K562 (cell line): ENCODE measurements around the gene LTN1. TPM values are rescaled to one million over a fixed set of nuclear protein-coding genes. Genes with fewer than 3 reads are reported as not detected.

Experiments
- C11orf30 ChIP-seq: fragments of 450-650 bp; IDR thresholded peaks from 2 replicates; pipeline ENCODE4 v1.6.1; 2016; ENCODE audit warnings: low read depth, mild to moderate bottlenecking
- ELF2 ChIP-seq: fragments of 250-450 bp; sonication (Bioruptor Pico); IDR thresholded peaks from 2 replicates; pipeline ENCODE4 v1.5.0; 2021; ENCODE audit warnings: mild to moderate bottlenecking
- ETV6 ChIP-seq, 3 experiments: fragments of 150-350 bp in 1 of 3; sonication (generic) in 1 of 3; formaldehyde crosslinking in 1 of 3; IDR thresholded peaks; 2 replicates each; pipeline versions ENCODE4 v1.6.1 to v1.8.0; 2014 to 2022; ENCODE audit warnings: borderline replicate concordance in 2 of 3, low read depth in 2 of 3, antibody characterized with exemption in 1 of 3, low read length in 1 of 3, mild to moderate bottlenecking in 1 of 3, missing genetic modification reagents in 1 of 3
- HDAC1 ChIP-seq, 2 experiments: fragments of 450-650 bp; IDR thresholded peaks; 2 replicates each; pipeline ENCODE4 v1.6.1; 2016 to 2017; ENCODE audit warnings: inconsistent platforms in 1 of 2, mild to moderate bottlenecking in 1 of 2, moderate library complexity in 1 of 2
- HDAC8 ChIP-seq: fragments of 450-650 bp; IDR thresholded peaks from 2 replicates; pipeline ENCODE4 v1.6.1; 2016; ENCODE audit warnings: mild to moderate bottlenecking, missing genetic modification characterization, moderate library complexity, missing compliant biosample characterization
- MAFG ChIP-seq: fragments of 450-650 bp; conservative IDR thresholded peaks from 2 replicates; pipeline ENCODE4 v1.6.1; 2016; ENCODE audit warnings: missing genetic modification characterization, missing compliant biosample characterization
- MXI1 ChIP-seq: IDR thresholded peaks from 2 replicates; pipeline ENCODE4 v1.6.1; 2011; ENCODE audit warnings: low read depth, mild to moderate bottlenecking, improper control_type of control experiment, low read length
- NFE2 ChIP-seq: IDR thresholded peaks from 2 replicates; pipeline ENCODE4 v1.6.1; 2014; ENCODE audit warnings: antibody characterized with exemption, low read depth
- NRF1 ChIP-seq, 2 experiments: fragments of 450-650 bp; IDR thresholded peaks in 1 of 2; conservative IDR thresholded peaks in 1 of 2; 2 replicates each; pipeline ENCODE4 v1.6.1; 2014; ENCODE audit warnings: mild to moderate bottlenecking in 2 of 2
- PCBP1 ChIP-seq: fragments of 200-400 bp; formaldehyde crosslinking; IDR thresholded peaks from 2 replicates; pipeline ENCODE4 v1.6.1; 2018; ENCODE audit warnings: mild to moderate bottlenecking, low read depth, low read length; ENCODE audit not compliant: poor library complexity, severe bottlenecking
- TBL1XR1 ChIP-seq, 2 experiments: IDR thresholded peaks; 2 replicates each; pipeline ENCODE4 v1.6.1; 2012; ENCODE audit warnings: improper control_type of control experiment in 2 of 2, low read length in 2 of 2, mild to moderate bottlenecking in 1 of 2
- ZNF253 ChIP-seq: fragments of 250-450 bp; sonication (Bioruptor Pico); conservative IDR thresholded peaks from 2 replicates; pipeline ENCODE4 v1.6.1; 2021; ENCODE audit warnings: mild to moderate bottlenecking
- ZNF644 ChIP-seq: fragments of 200-800 bp; sonication (Bioruptor generic); IDR thresholded peaks from 2 replicates; pipeline ENCODE4 v1.6.1; 2016; ENCODE audit warnings: low read depth, missing genetic modification characterization, missing compliant biosample characterization
- ZNF785 ChIP-seq: fragments of 250-450 bp; sonication (Bioruptor Pico); IDR thresholded peaks from 2 replicates; pipeline ENCODE4 v1.4.0; 2020; ENCODE audit warnings: mild to moderate bottlenecking
- polyA plus RNA-seq, 8 experiments: library from polyadenylated mRNA; depleted of rRNA in 4 of 8; stranded (reverse) in 5 of 8; unstranded in 3 of 8; fragments of >200 nt; fragmentation: Nextera tagmentation in 2 of 8; fragmentation: Illumina TruSeq in 1 of 8; extraction: Ambion mirVana in 2 of 8; extraction: Trizol in 1 of 8; gene quantifications; 2 replicates each; pipeline versions ENCODE4 v1.2.1 to v1.2.3, GENCODE V29; 2011 to 2014; ENCODE audit warnings: inconsistent platforms in 1 of 8, missing spikeins in 1 of 8
- total RNA-seq, 7 experiments: library from RNA; depleted of rRNA in 6 of 7; stranded (reverse); fragments of >200 nt in 6 of 7; fragmentation: Illumina TruSeq in 2 of 7; extraction: Trizol in 2 of 7; gene quantifications; 2 replicates each; pipeline versions ENCODE4 v1.2.1 to v1.2.3, GENCODE V29; 2011 to 2021; ENCODE audit warnings: low replicate concordance in 1 of 7
- TF ChIP-seq, protein P1 (sequence below): fragments of 250-450 bp; sonication (Bioruptor Pico); IDR thresholded peaks from 2 replicates; pipeline ENCODE4 v1.5.1; 2021; ENCODE audit warnings: mild to moderate bottlenecking
- TF ChIP-seq, protein P2 (sequence below): sonication (generic); formaldehyde crosslinking; IDR thresholded peaks from 2 replicates; pipeline ENCODE4 v1.8.1; 2023; ENCODE audit warnings: mild to moderate bottlenecking, missing genetic modification reagents
- TF ChIP-seq, protein P3 (sequence below): sonication (generic); formaldehyde crosslinking; IDR thresholded peaks from 2 replicates; pipeline ENCODE4 v1.8.0; 2022; ENCODE audit warnings: mild to moderate bottlenecking, low read depth, missing genetic modification reagents
- TF ChIP-seq, protein P4 (sequence below): sonication (generic); formaldehyde crosslinking; IDR thresholded peaks from 2 replicates; pipeline ENCODE4 v1.8.0; 2022; ENCODE audit warnings: mild to moderate bottlenecking, missing genetic modification reagents
- TF ChIP-seq, protein P5 (sequence below): fragments of 250-450 bp; sonication (Bioruptor Pico); IDR thresholded peaks from 2 replicates; pipeline ENCODE4 v1.8.0; 2021; ENCODE audit warnings: moderate library complexity, mild to moderate bottlenecking, inconsistent platforms
- TF ChIP-seq, protein P6 (sequence below): fragments of 250-450 bp; sonication (Bioruptor Pico); IDR thresholded peaks from 2 replicates; pipeline ENCODE4 v1.5.0; 2021; ENCODE audit warnings: mild to moderate bottlenecking, borderline replicate concordance

The LTN1 gene
- total and polyA plus RNA-seq, 9 of the 15 experiments (the other 6 are each of a cell fraction or from before 2014, with no cell fraction given) = 15.7 to 49.6 (median 28.7) TPM

DNA sequence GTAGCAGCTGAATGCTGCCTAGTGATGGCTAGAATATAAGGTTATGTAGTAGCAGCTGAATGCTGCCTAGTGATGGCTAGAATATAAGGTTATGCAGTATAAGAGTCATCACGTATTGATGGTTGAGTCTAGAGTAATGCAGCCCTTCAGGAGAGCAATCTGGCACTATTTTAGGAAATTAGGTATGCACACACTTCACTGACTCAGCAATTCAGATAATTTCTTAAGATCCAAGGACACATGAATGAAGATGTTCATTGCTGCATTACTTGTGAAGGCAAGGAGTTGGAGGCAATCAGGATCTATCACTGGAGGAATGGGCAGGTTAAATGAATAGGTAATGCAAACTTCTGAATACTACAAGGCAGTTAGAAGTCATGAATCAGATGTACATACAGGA is 13.6 kb downstream of the LTN1 start (continued):
- TF ChIP-seq, protein P1, sequence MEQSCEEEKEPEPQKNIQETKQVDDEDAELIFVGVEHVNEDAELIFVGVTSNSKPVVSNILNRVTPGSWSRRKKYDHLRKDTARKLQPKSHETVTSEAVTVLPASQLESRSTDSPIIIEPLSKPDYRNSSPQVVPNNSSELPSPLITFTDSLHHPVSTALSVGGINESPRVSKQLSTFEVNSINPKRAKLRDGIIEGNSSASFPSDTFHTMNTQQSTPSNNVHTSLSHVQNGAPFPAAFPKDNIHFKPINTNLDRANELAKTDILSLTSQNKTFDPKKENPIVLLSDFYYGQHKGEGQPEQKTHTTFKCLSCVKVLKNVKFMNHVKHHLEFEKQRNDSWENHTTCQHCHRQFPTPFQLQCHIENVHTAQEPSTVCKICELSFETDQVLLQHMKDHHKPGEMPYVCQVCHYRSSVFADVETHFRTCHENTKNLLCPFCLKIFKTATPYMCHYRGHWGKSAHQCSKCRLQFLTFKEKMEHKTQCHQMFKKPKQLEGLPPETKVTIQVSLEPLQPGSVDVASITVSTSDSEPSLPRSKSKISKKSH (CRISPR knock-in tag) = no peak
- TF ChIP-seq ETV6 (IDR thresholded peaks at IDR 0.05; ENCODE audit: borderline replicate concordance in 1 of 2, low read depth in 2 of 2, low read length in 1 of 2) (no peak), ETV6 (CRISPR knock-in tag; IDR thresholded peaks at IDR 0.05; ENCODE audit: borderline replicate concordance) (no peak), ZNF253 (no peak), C11orf30 (peak; percentile 73), HDAC1 (IDR thresholded peaks at IDR 0.05) (no peak), MXI1 (no peak), HDAC8 (tag) (no peak), ZNF785 (CRISPR knock-in tag) (no peak), MAFG (tag) (peak; percentile 46; the same call in 1 of the 2 replicates), ZNF644 (tag) (no peak), NRF1 (conservative IDR thresholded peaks at IDR 0.05 in 1 of 2, IDR thresholded peaks at IDR 0.05 in 1 of 2) (no peak), NFE2 (0 out of 2 replicates have a peak, but pooled peaks have one; percentile 5), PCBP1 (no peak), ELF2 (CRISPR knock-in tag) (no peak), TBL1XR1 (IDR thresholded peaks at IDR 0.05; ENCODE audit: low read length in 2 of 2) (no peak)
- TF ChIP-seq, protein P2, sequence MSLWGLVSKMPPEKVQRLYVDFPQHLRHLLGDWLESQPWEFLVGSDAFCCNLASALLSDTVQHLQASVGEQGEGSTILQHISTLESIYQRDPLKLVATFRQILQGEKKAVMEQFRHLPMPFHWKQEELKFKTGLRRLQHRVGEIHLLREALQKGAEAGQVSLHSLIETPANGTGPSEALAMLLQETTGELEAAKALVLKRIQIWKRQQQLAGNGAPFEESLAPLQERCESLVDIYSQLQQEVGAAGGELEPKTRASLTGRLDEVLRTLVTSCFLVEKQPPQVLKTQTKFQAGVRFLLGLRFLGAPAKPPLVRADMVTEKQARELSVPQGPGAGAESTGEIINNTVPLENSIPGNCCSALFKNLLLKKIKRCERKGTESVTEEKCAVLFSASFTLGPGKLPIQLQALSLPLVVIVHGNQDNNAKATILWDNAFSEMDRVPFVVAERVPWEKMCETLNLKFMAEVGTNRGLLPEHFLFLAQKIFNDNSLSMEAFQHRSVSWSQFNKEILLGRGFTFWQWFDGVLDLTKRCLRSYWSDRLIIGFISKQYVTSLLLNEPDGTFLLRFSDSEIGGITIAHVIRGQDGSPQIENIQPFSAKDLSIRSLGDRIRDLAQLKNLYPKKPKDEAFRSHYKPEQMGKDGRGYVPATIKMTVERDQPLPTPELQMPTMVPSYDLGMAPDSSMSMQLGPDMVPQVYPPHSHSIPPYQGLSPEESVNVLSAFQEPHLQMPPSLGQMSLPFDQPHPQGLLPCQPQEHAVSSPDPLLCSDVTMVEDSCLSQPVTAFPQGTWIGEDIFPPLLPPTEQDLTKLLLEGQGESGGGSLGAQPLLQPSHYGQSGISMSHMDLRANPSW (CRISPR knock-in tag) = no peak
- TF ChIP-seq, protein P3, sequence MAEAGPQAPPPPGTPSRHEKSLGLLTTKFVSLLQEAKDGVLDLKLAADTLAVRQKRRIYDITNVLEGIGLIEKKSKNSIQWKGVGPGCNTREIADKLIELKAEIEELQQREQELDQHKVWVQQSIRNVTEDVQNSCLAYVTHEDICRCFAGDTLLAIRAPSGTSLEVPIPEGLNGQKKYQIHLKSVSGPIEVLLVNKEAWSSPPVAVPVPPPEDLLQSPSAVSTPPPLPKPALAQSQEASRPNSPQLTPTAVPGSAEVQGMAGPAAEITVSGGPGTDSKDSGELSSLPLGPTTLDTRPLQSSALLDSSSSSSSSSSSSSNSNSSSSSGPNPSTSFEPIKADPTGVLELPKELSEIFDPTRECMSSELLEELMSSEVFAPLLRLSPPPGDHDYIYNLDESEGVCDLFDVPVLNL (CRISPR knock-in tag) = no peak
- TF ChIP-seq, protein P4, sequence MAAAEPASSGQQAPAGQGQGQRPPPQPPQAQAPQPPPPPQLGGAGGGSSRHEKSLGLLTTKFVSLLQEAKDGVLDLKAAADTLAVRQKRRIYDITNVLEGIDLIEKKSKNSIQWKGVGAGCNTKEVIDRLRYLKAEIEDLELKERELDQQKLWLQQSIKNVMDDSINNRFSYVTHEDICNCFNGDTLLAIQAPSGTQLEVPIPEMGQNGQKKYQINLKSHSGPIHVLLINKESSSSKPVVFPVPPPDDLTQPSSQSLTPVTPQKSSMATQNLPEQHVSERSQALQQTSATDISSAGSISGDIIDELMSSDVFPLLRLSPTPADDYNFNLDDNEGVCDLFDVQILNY (CRISPR knock-in tag) = no peak
- TF ChIP-seq, protein P5, sequence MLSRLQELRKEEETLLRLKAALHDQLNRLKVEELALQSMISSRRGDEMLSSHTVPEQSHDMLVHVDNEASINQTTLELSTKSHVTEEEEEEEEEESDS (CRISPR knock-in tag) = no peak
- TF ChIP-seq, protein P6, sequence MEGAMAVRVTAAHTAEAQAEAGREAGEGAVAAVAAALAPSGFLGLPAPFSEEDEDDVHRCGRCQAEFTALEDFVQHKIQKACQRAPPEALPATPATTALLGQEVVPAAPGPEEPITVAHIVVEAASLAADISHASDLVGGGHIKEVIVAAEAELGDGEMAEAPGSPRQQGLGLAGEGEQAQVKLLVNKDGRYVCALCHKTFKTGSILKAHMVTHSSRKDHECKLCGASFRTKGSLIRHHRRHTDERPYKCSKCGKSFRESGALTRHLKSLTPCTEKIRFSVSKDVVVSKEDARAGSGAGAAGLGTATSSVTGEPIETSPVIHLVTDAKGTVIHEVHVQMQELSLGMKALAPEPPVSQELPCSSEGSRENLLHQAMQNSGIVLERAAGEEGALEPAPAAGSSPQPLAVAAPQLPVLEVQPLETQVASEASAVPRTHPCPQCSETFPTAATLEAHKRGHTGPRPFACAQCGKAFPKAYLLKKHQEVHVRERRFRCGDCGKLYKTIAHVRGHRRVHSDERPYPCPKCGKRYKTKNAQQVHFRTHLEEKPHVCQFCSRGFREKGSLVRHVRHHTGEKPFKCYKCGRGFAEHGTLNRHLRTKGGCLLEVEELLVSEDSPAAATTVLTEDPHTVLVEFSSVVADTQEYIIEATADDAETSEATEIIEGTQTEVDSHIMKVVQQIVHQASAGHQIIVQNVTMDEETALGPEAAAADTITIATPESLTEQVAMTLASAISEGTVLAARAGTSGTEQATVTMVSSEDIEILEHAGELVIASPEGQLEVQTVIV (CRISPR knock-in tag) = no peak
